HepG2 (cell line): ENCODE data around the gene ATG9A. TPM values are rescaled to one million over a fixed set of nuclear protein-coding genes. Genes with fewer than 3 reads are reported as not detected.

Experiments used
- MLXIP ChIP-seq: sonication (generic); formaldehyde crosslinking; IDR thresholded peaks from 2 replicates; pipeline ENCODE4 v1.9.0; 2021; ENCODE audit warnings: missing genetic modification reagents, borderline replicate concordance
- TEAD3 ChIP-seq: optimal IDR thresholded peaks from 2 replicates; pipeline ENCODE3; 2016; ENCODE audit warnings: borderline replicate concordance
- ZNF274 ChIP-seq: sonication (generic); formaldehyde crosslinking; IDR thresholded peaks from 2 replicates; pipeline ENCODE4 v1.5.1; 2020; ENCODE audit warnings: mild to moderate bottlenecking, missing genetic modification reagents
- ZNF407 ChIP-seq: sonication (generic); formaldehyde crosslinking; IDR thresholded peaks from one replicate; pipeline ENCODE4 v1.5.1; 2020; ENCODE audit warnings: mild to moderate bottlenecking, missing genetic modification reagents; ENCODE audit errors: not compliant biosample characterization
- ZNF674 ChIP-seq: sonication (generic); formaldehyde crosslinking; IDR thresholded peaks from 2 replicates; pipeline ENCODE4 v1.5.0; 2020; ENCODE audit warnings: low read depth, mild to moderate bottlenecking, missing genetic modification reagents
- ZNF704 ChIP-seq: sonication (generic); formaldehyde crosslinking; IDR thresholded peaks from 2 replicates; pipeline ENCODE4 v1.8.1; 2023; ENCODE audit warnings: mild to moderate bottlenecking, inconsistent platforms, moderate library complexity, missing genetic modification reagents, borderline replicate concordance
- polyA plus RNA-seq, 8 experiments: library from polyadenylated mRNA; depleted of rRNA in 3 of 8; stranded (reverse) in 7 of 8; unstranded in 1 of 8; fragments of >200 nt; fragmentation: Illumina TruSeq in 4 of 8; extraction: Trizol in 4 of 8; gene quantifications; 2 replicates each; pipeline versions ENCODE4 v1.2.1 to v1.2.3, GENCODE V29; 2011 to 2016; ENCODE audit warnings: low read depth in 4 of 8, missing spikeins in 1 of 8, mixed read lengths in 1 of 8; ENCODE audit not compliant: insufficient read depth in 1 of 8
- total RNA-seq, 5 experiments: library from RNA; depleted of rRNA; stranded (reverse); fragments of >200 nt; fragmentation: Illumina TruSeq; extraction: Trizol; gene quantifications; 2 replicates each; pipeline ENCODE4 v1.2.3, GENCODE V29; 2016; ENCODE audit warnings: low read depth in 1 of 5

The ATG9A gene
- total and polyA plus RNA-seq, 2 of the 13 experiments (the other 11 are each of a cell fraction or from before 2014, with no cell fraction given): 35.0 to 131 TPM

GRCh38 chr2:219229305-219230058, at the start of gene ATG9A, which contains the start of gene ANKZF1 (continued):
- TF ChIP-seq ZNF407 (peak; percentile 95), MLXIP (CRISPR knock-in tag) (peak; percentile 28; the same call in 1 of the 2 replicates), ZNF704 (CRISPR knock-in tag) (0 out of 2 replicates have a peak, but pooled peaks have one; percentile 71), TEAD3 (CRISPR knock-in tag) (peak; percentile 77), ZNF674 (CRISPR knock-in tag) (no peak), ZNF274 (CRISPR knock-in tag) (peak; percentile 67)
